Muscle of arm (tissue), 12 donors: Measurements from ENCODE around the gene TSHR. TPM values are rescaled to one million over a fixed set of nuclear protein-coding genes. Genes with fewer than 3 reads are reported as not detected.

Experiments used
- DNase-seq: peaks from one replicate; pipeline ENCODE4 v3.0.0-alpha.2; 2013
- polyA plus RNA-seq, 12 donors: library from polyadenylated mRNA; unstranded; fragments of 120-200 nt; gene quantifications; one replicate each; pipeline ENCODE4 v1.2.1, GENCODE V29; 2013; ENCODE audit not compliant: insufficient read length in 12 of 12

The TSHR gene
- polyA plus RNA-seq, 12 donors: 0.55 to 2.3 (median 0.82) TPM; not detected in 2

DNA sequence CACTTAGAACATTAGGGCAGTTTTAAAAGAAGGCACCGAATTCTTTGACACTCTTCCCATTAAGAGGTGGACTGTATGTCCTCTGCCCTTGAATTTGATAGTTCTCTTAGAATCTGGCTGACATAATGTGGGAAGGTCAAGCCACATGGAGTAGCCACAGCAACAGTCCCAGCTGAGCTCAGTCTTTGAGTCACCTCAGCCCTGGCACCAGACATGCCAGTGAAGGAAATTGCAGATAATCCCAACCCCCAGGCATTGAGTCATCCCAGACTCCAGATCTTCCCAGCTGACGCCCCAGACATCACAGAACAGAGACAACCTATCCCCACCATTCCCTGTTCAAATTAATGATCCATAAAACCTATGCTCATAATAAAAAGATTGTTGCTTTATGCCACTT, 181.9 kb downstream of the TSHR start:
- DNase-seq: no peak

DNA sequence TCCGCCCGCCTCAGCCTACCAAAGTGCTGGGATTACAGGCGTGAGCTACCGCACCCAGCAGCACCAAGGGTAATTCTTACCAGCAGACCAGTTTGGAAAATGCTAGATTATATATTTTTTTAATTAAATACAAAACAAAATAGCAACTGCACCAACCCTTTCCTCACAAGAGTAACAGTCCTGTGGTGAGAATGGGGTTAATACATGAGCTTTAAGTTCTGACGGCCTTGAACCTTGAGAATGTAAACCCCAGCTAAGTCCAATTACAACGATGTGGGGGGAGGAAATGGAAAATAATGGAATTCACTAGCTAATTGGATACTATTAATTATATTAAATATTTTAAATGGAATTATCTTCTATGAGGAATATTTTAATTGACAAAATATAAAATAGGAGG, 183.0 kb downstream of the TSHR start:
- no peak for DNase-seq

DNA sequence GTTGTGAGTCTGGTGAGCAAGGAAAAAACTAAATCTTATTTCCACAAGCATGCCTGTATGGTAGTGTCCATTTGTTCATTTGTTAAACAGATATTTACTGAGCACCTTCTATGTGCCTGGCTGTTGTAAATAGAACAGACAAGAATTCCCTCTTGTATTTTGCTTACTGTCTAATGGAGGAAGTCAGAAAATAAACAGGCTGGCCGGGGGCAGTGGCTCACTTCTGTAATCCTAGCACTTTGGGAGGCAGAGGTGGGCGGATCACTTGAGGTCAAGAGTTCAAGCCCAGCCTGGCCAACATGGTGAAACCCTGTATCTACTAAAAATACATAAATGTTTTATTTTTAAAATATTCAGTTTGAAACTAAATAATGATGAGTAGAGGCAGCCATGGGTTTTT, 186.0 kb downstream of the TSHR start:
- DNase-seq: no peak

DNA sequence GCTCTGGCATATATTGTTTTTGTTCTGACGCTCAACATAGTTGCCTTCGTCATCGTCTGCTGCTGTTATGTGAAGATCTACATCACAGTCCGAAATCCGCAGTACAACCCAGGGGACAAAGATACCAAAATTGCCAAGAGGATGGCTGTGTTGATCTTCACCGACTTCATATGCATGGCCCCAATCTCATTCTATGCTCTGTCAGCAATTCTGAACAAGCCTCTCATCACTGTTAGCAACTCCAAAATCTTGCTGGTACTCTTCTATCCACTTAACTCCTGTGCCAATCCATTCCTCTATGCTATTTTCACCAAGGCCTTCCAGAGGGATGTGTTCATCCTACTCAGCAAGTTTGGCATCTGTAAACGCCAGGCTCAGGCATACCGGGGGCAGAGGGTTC, 188.4 kb downstream of the TSHR start:
- no peak for DNase-seq

DNA sequence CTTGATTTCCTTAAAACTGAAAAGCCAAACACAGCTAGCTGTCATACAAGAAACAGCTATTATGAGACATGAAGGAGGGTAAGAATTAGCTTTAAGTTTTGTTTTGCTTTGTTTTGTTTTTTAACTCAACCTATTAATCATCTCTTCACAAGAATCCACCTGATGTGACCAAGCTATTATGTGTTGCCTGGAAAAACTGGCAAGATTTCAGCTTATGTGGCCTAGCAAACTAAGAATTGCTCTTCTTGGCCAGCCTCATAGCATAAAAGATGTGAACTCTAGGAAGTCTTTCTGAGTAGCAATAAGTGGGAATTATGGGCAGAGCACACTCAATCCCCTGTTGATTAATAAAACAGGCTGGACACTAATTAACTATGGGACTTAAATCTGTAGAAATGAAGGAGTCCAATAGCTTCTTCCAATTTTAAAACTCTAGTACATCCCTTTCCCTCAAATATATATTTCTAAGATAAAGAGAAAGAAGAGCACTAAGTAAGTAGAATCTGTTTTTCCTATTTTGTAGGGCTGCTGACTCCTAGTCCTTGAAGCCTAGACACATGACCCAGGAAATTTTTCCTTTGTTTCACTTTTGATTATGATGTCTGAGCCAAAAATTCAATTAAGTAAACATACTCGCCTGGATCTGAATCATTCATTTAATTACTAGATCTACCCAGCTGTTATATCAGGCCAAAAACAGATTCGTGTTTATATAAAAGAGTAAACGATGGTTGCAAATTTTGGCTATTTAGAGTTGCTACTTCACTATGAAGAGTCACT, 189.6 kb downstream of the TSHR start:
- DNase-seq: no peak

DNA sequence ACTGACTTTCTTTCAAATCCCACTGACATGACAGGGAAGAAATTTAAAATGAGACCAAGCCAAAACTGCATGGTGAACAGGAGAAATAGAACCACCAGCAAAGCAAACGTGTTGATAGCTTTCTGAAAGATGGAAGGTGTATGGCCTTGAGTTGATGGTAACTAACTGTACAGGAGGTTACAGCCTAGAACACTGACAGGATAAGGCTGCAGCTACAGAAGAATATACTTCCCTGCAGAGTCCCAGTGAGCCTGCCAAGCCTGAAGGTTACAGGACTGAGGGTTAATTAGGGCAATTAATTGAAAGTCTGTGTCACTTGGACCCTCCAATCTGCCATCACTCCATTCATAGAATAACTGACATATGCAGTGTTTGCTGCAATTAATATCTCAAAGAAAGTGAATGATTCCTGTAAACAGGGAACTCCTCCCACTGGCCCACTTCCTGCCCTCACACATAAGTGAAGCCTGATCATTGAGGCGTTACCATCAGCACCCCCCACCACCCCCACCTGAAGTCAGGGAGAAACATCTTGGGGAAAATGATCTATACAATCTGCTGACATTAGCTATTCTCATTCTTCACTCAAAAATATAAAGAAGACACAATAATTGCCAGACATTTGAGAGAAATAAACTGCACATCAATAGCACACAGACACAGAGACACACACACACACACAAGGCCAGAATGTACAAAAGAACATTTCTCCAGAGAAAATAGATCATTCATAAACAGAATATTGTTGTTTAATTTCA, 191.9 kb downstream of the TSHR start:
- no peak for DNase-seq

DNA sequence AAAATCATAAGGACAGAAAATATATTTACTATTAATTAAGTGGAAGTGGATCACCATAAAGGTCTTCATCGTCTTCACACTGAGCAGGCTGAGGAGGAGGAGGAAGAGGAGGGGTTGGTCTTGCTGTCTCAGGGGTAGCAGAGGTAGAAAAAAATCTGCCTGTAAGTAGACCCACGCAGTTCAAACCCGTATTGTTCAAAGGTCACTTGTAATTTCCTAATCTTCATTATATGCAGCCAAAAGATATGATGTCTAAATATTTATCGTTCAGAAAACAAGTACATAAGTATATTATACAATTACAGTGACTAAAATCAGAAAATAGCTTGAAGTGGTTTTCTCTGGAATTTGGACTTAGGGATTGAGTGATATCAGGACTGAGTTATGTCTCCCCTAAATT, 193.2 kb downstream of the TSHR start:
- DNase-seq: no peak

DNA sequence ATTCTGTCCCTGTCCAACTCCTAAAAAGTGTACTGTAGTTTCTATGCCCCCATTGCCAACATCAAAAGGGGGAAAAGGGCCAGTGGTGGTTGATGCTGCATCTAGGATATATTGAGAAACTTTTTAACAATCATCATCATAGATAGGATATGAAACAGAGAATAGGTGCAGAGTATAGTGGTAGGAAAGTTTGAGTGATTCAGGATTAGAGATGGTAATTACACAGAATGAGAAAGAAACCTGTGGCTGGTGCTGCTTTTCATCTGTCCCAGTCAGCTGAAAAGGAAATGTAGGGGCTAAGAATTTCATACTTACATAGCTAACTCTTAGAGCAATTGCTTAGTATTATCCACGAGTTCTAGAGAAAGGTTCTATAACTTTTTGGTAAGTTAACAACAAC, 197.8 kb downstream of the TSHR start:
- DNase-seq: no peak

DNA sequence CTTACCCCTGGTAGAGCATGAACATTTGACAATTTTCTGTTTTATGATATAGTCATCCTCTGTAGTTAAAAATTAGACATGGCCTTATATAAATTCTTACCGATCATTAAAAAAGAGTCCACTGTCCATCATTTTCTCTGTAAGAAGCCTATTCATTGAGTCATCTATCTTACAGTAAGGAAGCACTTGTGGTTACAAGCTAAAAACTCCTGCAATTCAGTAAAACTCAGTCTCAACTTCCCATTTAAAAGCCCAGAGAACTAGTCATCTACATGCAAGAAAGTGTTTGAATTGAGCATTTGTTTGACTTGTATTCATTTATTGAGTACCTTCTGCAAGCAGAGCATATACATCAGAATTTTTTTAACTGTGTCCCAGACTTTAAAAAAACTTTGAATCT, 202.0 kb downstream of the TSHR start:
- no peak for DNase-seq

DNA sequence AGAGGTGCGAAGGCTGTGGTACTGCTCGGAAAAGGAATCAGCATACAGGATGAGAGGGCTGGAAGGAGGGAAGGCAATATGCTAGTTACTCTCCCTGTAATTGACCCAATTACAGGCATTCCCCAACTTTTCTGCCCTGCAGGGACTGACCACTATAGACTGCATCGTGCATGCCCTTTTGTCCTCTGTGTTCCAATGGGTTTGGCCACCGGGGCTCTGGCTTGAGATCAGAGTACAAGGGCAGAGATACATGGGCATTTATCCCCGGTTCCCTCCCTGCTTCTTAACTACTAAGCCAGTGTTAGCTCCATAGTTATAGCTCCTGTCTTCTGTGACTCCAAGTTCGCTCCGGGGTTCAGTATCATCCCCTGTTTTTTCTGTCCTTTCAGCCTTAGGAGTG, 205.7 kb downstream of the TSHR start:
- DNase-seq: no peak

DNA sequence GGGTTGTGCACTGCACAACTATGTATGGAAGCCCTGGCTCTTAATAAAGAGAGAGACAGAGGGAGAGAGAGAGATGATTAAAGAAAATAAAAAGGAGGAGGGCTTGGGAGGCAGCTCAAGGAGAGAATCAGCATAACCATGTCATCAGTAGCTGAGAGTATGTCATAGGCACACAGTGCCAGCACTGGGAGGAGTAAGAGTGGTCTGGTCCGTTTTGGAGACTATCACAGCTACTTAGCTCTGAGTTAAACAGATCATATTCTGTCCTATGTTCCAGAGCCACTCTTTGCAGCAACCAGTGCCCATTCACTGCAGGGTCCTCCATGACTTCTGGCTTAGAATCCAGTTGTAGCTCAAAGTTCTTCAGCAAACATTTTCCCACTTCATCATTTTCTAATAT, 206.3 kb downstream of the TSHR start:
- DNase-seq: no peak

DNA sequence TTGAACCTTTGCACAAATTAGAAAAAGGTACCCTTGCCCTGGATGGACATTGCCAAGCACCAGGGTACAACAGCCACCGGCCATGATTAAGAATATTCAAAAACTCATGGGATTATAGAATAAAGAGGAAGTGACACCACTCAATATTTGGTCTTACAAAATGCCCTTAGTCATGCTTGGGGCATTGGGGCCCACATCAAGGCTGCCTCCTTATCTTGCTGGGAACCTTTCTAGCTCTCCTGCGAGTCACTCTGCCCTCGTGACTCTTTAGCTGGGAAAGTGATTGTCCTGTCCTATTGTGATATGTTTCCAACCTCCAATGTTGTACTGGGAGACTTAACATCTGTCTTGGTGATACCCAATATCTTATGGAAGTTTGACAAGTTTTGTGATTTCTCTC, 207.5 kb downstream of the TSHR start:
- DNase-seq: no peak

DNA sequence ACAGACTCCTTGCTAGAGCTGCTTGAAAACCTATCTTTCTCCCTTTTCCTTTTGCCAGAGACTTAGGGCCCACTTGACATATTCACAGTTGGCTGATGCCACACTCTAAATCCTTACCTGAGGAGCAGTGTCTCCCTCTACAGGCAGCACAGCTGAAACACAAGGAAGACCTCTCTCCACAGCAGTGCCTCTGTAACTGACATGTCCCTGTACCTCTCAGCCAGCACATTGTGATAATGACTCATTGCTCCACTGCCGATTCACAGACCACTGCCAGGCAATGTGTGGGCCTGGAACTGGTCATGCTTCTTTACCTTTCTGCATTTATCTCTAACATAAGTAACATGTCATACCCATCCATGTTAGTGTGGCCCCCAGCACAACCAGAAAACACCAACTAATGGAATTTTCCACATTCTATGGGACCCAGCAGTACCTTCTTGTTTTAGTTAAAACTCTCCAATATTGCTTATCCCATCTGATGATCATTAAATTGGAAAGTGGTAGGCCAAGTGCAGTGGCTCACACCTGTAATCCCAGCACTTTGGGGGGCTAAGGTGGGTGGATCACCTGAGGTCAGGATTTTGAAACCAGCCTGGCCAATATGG, 208.8 kb downstream of the TSHR start:
- DNase-seq: no peak

DNA sequence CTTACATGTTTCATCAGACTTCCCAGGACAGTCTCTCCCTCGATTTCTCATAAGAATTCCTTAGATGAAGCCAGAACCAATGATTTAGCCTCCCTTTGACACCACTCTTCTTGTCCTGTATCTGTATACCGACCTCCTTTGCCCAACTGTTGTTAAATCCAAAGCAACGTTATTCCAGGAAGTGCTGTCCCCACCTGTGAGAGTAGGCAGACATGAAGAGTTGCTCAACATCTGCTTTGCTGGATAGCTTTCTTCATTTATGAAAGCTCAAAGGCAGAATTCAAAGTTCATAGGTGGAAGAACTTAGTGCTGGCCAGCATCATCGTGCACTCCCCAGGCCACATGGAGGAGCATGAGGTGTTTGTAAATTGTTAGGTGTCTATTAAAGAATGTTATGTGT, 209.8 kb downstream of the TSHR start:
- DNase-seq: no peak

DNA sequence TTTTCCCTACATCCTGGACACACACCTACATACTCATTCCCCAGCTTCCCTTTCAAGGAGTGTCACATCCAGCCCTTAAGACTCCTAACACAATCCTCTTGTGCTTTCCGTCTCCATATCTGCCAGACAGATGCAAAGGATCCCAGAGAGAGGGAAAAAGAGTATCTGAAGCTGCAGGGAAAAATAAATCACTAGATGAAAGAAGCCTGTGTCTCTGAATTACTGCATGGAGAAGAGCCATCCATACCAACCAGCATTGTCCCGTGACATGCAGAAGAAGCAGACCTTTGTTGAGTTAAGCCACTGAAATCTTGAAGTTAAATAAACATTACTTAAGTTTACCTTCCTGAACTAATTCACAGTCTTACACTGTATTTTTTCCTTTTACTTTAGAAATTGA, 210.7 kb downstream of the TSHR start:
- DNase-seq: no peak

DNA sequence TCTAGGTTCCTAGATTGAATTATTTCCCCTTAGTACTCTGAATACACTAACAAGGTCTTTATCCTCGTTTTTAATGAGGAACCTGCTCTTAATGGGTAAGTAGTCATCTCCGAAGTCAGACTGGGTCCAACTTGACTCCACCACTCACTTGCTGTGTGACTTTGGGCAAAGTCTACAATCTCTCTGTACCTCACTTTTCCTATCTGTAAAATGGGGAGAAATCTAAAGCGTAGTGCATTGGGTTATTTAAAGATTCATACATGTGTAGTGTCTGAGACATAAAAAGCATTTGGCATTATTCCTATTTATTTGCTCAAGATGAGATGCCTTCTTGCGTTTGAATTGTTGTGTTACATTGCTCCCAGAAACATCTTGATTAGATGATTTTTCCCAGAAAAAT, 213.8 kb downstream of the TSHR start:
- DNase-seq: no peak

DNA sequence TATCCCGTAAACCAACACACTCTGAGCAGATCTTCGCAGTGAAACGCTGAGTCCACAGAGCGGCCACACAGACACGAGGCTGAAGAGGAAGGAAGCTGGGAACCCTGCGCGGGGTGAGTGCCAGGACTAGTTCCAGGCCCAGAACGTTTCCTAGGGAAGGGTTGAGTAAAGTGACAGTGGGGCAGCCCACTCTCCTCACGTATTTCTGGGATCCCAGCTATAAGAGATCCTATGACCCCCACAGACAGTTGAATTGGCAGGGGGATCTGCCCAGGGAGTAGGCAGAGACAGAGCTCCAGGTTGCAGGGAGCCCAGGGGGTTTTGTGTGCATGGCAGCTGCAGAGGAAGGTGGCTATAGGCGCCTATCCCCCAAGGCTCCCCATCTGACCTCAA, 214.3 kb downstream of the TSHR start:
- DNase-seq: peak; percentile 63

DNA sequence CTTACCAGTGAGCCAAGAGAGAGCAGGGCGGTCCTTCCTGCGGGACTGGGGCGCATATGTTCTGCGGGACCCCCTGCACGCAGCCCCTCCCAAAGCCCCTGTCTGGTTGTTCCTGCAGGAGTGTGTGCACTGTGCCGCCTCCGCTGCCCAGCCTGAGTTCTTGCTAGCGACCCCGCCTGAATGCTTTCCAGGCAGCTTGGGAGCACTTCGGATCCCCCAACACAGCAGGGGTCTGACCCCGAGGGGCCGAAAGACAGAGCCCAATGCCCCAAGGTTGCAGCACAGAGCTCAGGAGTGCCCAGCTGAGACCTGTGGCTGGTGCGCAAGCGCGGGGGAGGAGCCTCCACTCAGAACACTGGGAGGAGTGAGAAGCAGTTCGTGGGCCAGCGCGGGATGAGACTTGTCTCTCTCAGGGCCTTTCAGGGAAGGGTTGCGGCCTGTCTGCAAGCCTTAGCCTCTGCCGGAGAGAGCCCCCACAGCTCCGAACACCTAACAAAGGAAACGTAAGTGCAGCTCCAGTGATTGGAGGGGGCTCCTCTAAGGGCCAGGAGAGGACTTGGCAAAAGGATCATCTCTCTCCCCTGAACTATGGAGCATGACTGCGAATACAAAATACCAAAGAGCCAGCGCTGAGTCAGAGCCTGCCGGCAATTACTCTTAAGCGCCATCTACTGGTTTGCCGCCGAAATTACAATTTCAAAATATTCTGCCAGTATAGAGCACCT, 214.8 kb downstream of the TSHR start:
- DNase-seq: peak; percentile 94

DNA sequence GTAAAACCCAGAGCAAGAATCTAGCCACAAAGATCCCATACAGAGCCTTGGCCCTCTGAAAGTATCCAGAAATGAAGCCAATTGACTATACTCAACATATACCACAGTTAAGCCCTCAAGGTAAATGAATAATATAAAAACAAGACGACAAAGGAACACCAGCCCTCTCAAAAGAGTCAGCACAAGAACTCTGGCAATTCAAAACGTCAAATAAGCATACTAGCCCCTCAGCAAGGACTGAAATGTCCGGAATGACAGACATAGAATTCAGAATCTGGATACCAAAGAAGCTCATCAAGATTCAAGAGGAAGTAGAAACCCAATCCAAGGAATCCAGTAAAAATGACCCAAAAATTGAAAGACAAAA, 215.4 kb downstream of the TSHR start:
- DNase-seq: no peak

DNA sequence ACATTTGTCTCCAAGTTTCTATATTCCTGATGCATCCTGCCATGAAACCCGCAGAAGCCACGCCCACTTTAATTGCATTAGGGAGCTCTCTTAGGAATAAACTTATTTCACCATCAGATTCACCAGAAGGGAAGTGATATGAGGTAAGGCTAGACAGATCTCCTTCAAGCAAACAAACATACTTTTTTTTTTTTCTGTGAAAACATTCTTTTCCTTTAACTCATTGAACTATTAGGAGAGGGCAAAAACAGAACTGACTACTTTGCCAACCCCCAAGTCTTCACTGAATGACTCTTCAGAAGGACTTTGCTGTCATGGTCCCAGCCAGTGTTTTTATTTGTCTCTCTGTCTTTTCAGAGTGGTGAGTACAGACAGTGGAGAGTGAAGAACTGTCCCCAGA, 216.9 kb downstream of the TSHR start:
- no peak for DNase-seq

DNA sequence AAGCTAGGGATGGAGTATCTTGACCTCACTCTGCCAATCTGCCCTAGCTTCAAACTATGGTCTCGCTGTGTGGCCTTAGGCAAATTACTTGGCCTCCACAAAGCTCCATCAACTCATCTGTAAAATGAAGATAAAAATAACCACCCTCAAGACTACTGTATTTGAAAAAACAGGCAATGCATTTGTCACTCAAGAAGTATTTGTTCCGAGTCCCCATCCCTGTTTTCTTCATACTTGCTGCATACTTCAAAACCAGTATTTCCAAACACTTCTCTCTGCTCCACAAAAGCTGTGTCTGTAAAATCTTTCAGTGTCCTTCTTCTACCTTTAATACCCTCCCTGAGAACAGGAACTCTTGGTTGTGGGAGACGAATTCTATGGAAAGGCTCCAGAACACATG, 217.5 kb downstream of the TSHR start:
- no peak for DNase-seq

DNA sequence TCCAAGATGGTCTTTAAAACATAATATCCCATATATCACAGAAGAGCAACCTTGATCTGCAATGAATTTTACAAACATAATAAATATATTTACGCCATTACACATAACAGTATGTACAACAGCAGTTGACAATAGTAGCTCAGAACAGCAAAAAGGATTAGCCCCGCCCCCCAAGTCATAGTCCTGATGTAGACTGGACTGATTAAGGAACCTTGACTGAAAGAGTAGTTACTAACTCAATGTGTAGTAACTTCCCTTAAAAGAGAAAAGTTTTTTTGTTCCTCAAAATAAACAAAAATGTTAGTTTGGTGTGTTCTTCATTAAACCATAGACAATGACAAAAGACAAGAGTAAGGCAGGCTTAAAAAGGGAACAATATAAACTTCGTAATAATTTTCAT, 220.8 kb downstream of the TSHR start:
- DNase-seq: no peak

DNA sequence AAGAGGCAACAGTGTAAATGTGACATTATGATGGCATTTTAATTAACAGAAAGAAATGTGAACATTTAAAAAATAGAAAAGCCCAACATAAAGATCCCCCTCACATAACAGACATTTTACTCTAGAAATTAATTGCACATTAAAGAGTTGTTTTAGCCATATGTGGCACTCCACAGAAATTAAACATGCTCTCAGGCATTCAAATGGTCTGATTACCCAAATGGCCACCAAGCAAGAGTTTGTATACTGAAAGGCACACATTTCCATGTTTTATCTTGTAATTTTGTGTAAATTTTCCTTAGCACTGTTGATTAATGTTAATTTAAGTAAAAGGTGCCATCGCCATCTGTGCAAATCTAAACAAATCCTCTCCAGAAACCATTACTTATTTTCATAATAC, 221.8 kb downstream of the TSHR start:
- DNase-seq: no peak
